CD4-positive, alpha-beta T cell treated with Interleukin-17A for 1 hour (primary cell): ENCODE measurements around the gene R3HDM1.
"Not testable (repeated sequence)": the region's sequence is repeated elsewhere in the genome, so short reads cannot be mapped to it uniquely, and the experiment has no call there.

Source experiments
- DNase-seq: peaks from one replicate; pipeline ENCODE4 v3.0.0-alpha.2; 2020

Gene R3HDM1

GRCh38 chr2:135647836-135648579 lies 116.7 kb downstream of the R3HDM1 start:
- no peak for DNase-seq

GRCh38 chr2:135650721-135651120 lies 119.4 kb downstream of the R3HDM1 start:
- no peak for DNase-seq

GRCh38 chr2:135651717-135652116 lies 120.4 kb downstream of the R3HDM1 start:
- no peak for DNase-seq

GRCh38 chr2:135654239-135654638 lies 123.0 kb downstream of the R3HDM1 start:
- DNase-seq, result not testable (repeated sequence)

GRCh38 chr2:135657806-135658582 lies 126.7 kb downstream of the R3HDM1 start:
- DNase-seq, result peak; percentile 66

GRCh38 chr2:135662088-135662487 lies 130.8 kb downstream of the R3HDM1 start:
- no peak for DNase-seq

- no peak for DNase-seq
Observed at GRCh38 chr2:135663148-135663700, 131.9 kb downstream of the R3HDM1 start.

GRCh38 chr2:135664623-135665068 lies 133.4 kb downstream of the R3HDM1 start:
- no peak for DNase-seq

- no peak for DNase-seq
Observed at GRCh38 chr2:135667045-135667444, 135.8 kb downstream of the R3HDM1 start.

- no peak for DNase-seq
Observed at GRCh38 chr2:135674453-135674852, 143.2 kb downstream of the R3HDM1 start.

- DNase-seq, result no peak
Observed at GRCh38 chr2:135676031-135676430, 144.7 kb downstream of the R3HDM1 start.

GRCh38 chr2:135679125-135679524 lies 147.8 kb downstream of the R3HDM1 start:
- no peak for DNase-seq

- no peak for DNase-seq
Observed at GRCh38 chr2:135685361-135685760, 154.1 kb downstream of the R3HDM1 start.

GRCh38 chr2:135688978-135689377 lies 157.7 kb downstream of the R3HDM1 start:
- DNase-seq, result no peak

GRCh38 chr2:135689679-135690078 lies 158.4 kb downstream of the R3HDM1 start:
- no peak for DNase-seq

- DNase-seq, result no peak
Observed at GRCh38 chr2:135694711-135695110, 163.4 kb downstream of the R3HDM1 start.

GRCh38 chr2:135698838-135699237 lies 167.6 kb downstream of the R3HDM1 start:
- no peak for DNase-seq

- DNase-seq, result no peak
Observed at GRCh38 chr2:135701442-135701841, 170.2 kb downstream of the R3HDM1 start.

- DNase-seq, result no peak
Observed at GRCh38 chr2:135703300-135703699, 172.0 kb downstream of the R3HDM1 start.

- DNase-seq, result not testable (repeated sequence)
Observed at GRCh38 chr2:135704075-135704474, 172.8 kb downstream of the R3HDM1 start.

- DNase-seq, result no peak
Observed at GRCh38 chr2:135708159-135708558, 176.9 kb downstream of the R3HDM1 start.

- DNase-seq, result peak; percentile 70
Observed at GRCh38 chr2:135709992-135710391, 178.7 kb downstream of the R3HDM1 start.

GRCh38 chr2:135715086-135715485 lies 183.8 kb downstream of the R3HDM1 start:
- DNase-seq, result not testable (repeated sequence)
